ENCODE results near the gene NHS.

The NHS gene

GRCh38 chrX:17537723-17538243 lies 162.8 kb downstream of the NHS start:
- H3K27ac ChIP-seq = no peak overlapping the region
- TF ChIP-seq ZFX (IDR thresholded peaks at IDR 0.05; ENCODE audit: borderline replicate concordance) = no peak
- TF ChIP-seq, protein P1, sequence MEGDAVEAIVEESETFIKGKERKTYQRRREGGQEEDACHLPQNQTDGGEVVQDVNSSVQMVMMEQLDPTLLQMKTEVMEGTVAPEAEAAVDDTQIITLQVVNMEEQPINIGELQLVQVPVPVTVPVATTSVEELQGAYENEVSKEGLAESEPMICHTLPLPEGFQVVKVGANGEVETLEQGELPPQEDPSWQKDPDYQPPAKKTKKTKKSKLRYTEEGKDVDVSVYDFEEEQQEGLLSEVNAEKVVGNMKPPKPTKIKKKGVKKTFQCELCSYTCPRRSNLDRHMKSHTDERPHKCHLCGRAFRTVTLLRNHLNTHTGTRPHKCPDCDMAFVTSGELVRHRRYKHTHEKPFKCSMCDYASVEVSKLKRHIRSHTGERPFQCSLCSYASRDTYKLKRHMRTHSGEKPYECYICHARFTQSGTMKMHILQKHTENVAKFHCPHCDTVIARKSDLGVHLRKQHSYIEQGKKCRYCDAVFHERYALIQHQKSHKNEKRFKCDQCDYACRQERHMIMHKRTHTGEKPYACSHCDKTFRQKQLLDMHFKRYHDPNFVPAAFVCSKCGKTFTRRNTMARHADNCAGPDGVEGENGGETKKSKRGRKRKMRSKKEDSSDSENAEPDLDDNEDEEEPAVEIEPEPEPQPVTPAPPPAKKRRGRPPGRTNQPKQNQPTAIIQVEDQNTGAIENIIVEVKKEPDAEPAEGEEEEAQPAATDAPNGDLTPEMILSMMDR (IDR thresholded peaks at IDR 0.05) = no peak

DNA sequence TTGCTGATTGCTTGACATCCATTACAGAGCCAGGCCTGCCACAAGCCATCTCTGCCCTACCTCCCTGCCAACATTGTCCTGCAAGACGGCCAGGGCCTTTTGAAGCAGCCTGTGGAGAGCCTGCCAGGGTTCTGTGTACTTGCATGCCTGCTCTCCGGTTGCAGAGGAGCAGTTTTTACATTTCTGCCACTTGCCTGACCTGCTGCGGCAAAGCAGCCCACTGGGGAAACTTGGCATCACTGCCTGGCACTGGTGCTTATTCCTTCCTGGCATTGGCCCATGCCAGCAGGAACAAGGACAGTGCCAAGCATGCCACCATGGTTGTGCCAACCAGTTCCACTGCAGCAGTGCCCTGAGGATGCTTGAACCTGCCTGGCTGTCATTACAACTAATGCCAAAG lies 167.1 kb downstream of the NHS start:
- H3K27ac ChIP-seq = no peak overlapping the region
- TF ChIP-seq ZFX (IDR thresholded peaks at IDR 0.05; ENCODE audit: borderline replicate concordance) = no peak
- TF ChIP-seq, protein P1 (IDR thresholded peaks at IDR 0.05) = no peak

GRCh38 chrX:17544821-17545220 lies 169.8 kb downstream of the NHS start:
- no peak for TF ChIP-seq ZFX (IDR thresholded peaks at IDR 0.05; ENCODE audit: borderline replicate concordance)
- TF ChIP-seq, protein P1 (IDR thresholded peaks at IDR 0.05) = no peak
- no peak overlapping the region for H3K27ac ChIP-seq

- H3K27ac ChIP-seq = no peak overlapping the region
- TF ChIP-seq ZFX (IDR thresholded peaks at IDR 0.05; ENCODE audit: borderline replicate concordance) = no peak
- TF ChIP-seq, protein P1 (IDR thresholded peaks at IDR 0.05) = no peak
Measured at GRCh38 chrX:17546356-17546755, 171.4 kb downstream of the NHS start.

DNA sequence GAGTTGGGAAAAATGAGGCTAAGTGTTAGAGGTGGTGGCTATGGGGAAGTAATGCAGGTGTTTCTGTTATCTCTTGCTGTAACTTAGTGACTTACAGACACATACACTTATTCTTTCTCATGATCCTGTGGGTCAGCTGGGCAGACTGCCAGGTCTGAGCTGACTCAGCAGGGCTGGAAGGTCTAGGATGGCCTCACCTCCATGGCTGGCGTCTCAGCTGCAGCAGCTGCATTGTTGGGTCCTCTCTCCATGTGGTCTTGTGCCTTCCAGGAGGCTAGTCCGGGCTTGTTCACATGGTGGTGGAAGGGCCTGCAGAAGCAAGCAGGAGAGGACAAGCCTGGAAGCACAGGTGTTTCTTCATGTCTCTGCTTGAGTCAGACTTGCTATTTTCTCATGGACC lies 172.7 kb downstream of the NHS start:
- no peak for TF ChIP-seq ZFX (IDR thresholded peaks at IDR 0.05; ENCODE audit: borderline replicate concordance)
- TF ChIP-seq, protein P1 (IDR thresholded peaks at IDR 0.05) = no peak

GRCh38 chrX:17549107-17549651 lies 174.2 kb downstream of the NHS start:
- no peak overlapping the region for H3K27ac ChIP-seq
- TF ChIP-seq, protein P1 (IDR thresholded peaks at IDR 0.05) = no peak
- no peak for TF ChIP-seq ZFX (IDR thresholded peaks at IDR 0.05; ENCODE audit: borderline replicate concordance)

More for the DNA sequence above, 172.7 kb downstream of the NHS start:
- H3K27ac ChIP-seq = no peak overlapping the region

GRCh38 chrX:17550011-17550410 lies 175.0 kb downstream of the NHS start:
- no peak overlapping the region for H3K27ac ChIP-seq
- TF ChIP-seq, protein P1 (IDR thresholded peaks at IDR 0.05) = no peak
- TF ChIP-seq ZFX (IDR thresholded peaks at IDR 0.05; ENCODE audit: borderline replicate concordance) = no peak
